Lower leg skin (tissue), 4 donors: ENCODE results near the gene FAM50B. TPM values are rescaled to one million over a fixed set of nuclear protein-coding genes. Genes with fewer than 3 reads are reported as not detected.
A peak's percentile ranks its signal among the peaks of the same experiment; 100 is the strongest.

Experiments used
- DNase-seq, 2 donors: peaks; one replicate each; pipeline ENCODE4 v3.0.0-alpha.2; 2019; ENCODE audit warnings: low spot score in 2 of 2
- H3K4me3 ChIP-seq: fragments of 200-600 bp; sonication (generic); 2 replicates; pipeline ENCODE4 v1.5.1; 2017; ENCODE audit warnings: mild to moderate bottlenecking, low read depth; ENCODE audit not compliant: poor library complexity, severe bottlenecking
- CTCF ChIP-seq, 3 donors: fragments of 450-650 bp; IDR thresholded peaks; one replicate each; pipeline ENCODE4 v1.5.1; 2016; ENCODE audit warnings: antibody characterized with exemption in 3 of 3, mild to moderate bottlenecking in 3 of 3, moderate library complexity in 2 of 3
- POLR2A ChIP-seq, 2 donors: fragments of 450-650 bp; IDR thresholded peaks; one replicate each; pipeline ENCODE4 v1.6.1; 2016 to 2017; ENCODE audit warnings: antibody characterized with exemption in 2 of 2, mild to moderate bottlenecking in 1 of 2, moderate library complexity in 1 of 2
- WGBS, 2 donors: methylation state at CpG; one replicate each; pipeline ENCODE4 v1.1.5; 2018; 5-methylcytosine and 5-hydroxymethylcytosine counted together
- intact Hi-C: fragments of 100-400 bp; cut with DNase I; formaldehyde crosslinking; loops from one replicate; pipeline ENCODE4 v1.15.0; 2023; ENCODE audit warnings: low total_unique reads
- total RNA-seq, 4 donors: library from RNA; depleted of rRNA; stranded (reverse); fragments of >200 nt; gene quantifications; one replicate each; pipeline ENCODE4 v1.1.0, GENCODE V29; 2016

The FAM50B gene
- total RNA-seq, 4 donors from 2014 or later, result 11.4 to 16.1 (median 13.9) TPM

GRCh38 chr6:3814539-3814938, 34.6 kb upstream of the FAM50B start:
- WGBS, 2 donors, result 93% methylated on average over 2 of the region's 2 CpGs
- no peak overlapping the region for H3K4me3 ChIP-seq
- intact Hi-C loops, result no loop called here
- TF ChIP-seq POLR2A (IDR thresholded peaks at IDR 0.05), result no peak
- no peak for TF ChIP-seq CTCF (IDR thresholded peaks at IDR 0.05)
- peak in 1 of 2 donors; percentile 18 for DNase-seq

GRCh38 chr6:3816251-3816650, 32.9 kb upstream of the FAM50B start:
- 54 to 55% methylated on average over 2 of the region's 2 CpGs for WGBS, 2 donors
- intact Hi-C loops, result no loop called here
- peak in 1 of 2 donors; percentile 81 for DNase-seq

GRCh38 chr6:3819161-3820110, 29.7 kb upstream of the FAM50B start:
- DNase-seq, result peak in 1 of 2 donors; percentile 80
- intact Hi-C loops, result loop anchor here (10.0 kb wide), 1 partner anchor 65 kb away; the partner anchor contains the start of gene PXDC1
- WGBS, 2 donors, result 53 to 54% methylated on average over 12 of the region's 12 CpGs
- H3K4me3 ChIP-seq, result no peak overlapping the region
- TF ChIP-seq POLR2A (IDR thresholded peaks at IDR 0.05), result no peak
- no peak for TF ChIP-seq CTCF (IDR thresholded peaks at IDR 0.05)

More at GRCh38 chr6:3816251-3816650, 32.9 kb upstream of the FAM50B start:
- H3K4me3 ChIP-seq, result no peak overlapping the region
- TF ChIP-seq POLR2A (IDR thresholded peaks at IDR 0.05), result no peak
- TF ChIP-seq CTCF (IDR thresholded peaks at IDR 0.05), result no peak

- no peak overlapping the region for H3K4me3 ChIP-seq
- intact Hi-C loops, result loop anchor here (10.0 kb wide), 1 partner anchor 66 kb away; the partner anchor contains the start of gene PXDC1
- TF ChIP-seq POLR2A (IDR thresholded peaks at IDR 0.05), result no peak
- no peak for TF ChIP-seq CTCF (IDR thresholded peaks at IDR 0.05)
- WGBS, 2 donors, result 55 to 62% methylated on average over 7 to 8 of the region's 8 CpGs
- DNase-seq, result peak; percentile 78 to 91
These were observed 28.6 kb upstream of the FAM50B start for GRCh38 chr6:3820563-3820962.

DNA sequence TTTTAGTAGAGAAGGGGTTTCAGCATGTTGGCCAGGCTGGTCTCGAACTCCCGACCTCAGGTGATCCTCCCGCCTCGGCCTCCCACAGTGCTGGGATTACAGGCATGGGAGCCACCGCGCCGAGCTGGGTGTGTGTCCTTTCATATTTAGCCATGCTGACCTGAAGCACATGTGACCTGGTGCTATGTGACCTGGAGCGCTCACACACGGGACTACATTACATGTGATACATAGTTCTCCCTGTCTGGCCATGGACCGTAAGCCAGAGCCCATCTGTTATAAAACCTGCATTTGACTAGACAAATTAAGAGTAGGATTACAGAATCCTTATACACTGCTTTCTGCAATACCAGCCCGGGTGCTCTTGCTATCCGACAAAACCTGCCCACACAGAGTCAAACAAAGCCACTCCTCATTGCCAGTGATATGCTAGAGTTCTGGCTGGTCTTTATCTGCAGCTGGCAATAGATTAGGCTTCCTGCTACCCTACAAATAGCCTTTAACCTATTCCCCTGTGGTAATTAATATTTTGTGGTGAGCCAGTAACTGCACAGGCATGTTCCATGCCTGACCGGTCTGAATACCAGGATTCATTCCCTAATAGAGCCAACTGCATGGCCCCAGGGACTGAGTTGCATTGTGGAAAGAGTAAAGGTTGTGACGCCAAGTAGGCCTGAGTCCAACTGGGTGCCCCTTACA, 26.3 kb upstream of the FAM50B start:
- intact Hi-C loops, result loop anchor here (10.0 kb wide), 1 partner anchor 68 kb away; the partner anchor contains the start of gene PXDC1
- WGBS, 2 donors, result 70 to 76% methylated on average over 14 of the region's 14 CpGs
- TF ChIP-seq CTCF (IDR thresholded peaks at IDR 0.05), result no peak
- no peak for TF ChIP-seq POLR2A (IDR thresholded peaks at IDR 0.05)
- DNase-seq, result peak in 1 of 2 donors; percentile 82
- H3K4me3 ChIP-seq, result no peak overlapping the region
